GM21360 (cell line): Measurements from ENCODE around the gene PSAPL1.
"Not testable (repeated sequence)": the region's sequence is repeated elsewhere in the genome, so short reads cannot be mapped to it uniquely, and the experiment has no call there.

ENCODE experiments used
- ATAC-seq: cut with Tn5 transposase; IDR thresholded peaks from one replicate; pipeline ENCODE4 v1.9.1; 2021; ENCODE audit warnings: mild to moderate bottlenecking, moderate library complexity; ENCODE audit not compliant: unreplicated experiment

PSAPL1 gene

GRCh38 chr4:7459471-7459870, 24.7 kb upstream of the PSAPL1 start:
- ATAC-seq: no peak

- ATAC-seq: no peak
These were observed 23.7 kb upstream of the PSAPL1 start for GRCh38 chr4:7458477-7458876.

GRCh38 chr4:7458066-7458425, 23.3 kb upstream of the PSAPL1 start:
- no peak for ATAC-seq

GRCh38 chr4:7457201-7458065, 22.7 kb upstream of the PSAPL1 start:
- no peak for ATAC-seq

GRCh38 chr4:7452802-7453201, 18.1 kb upstream of the PSAPL1 start:
- ATAC-seq: not testable (repeated sequence)

GRCh38 chr4:7451800-7452199, 17.1 kb upstream of the PSAPL1 start:
- no peak for ATAC-seq

GRCh38 chr4:7451434-7451789, 16.7 kb upstream of the PSAPL1 start:
- no peak for ATAC-seq

GRCh38 chr4:7450775-7451433, 16.2 kb upstream of the PSAPL1 start:
- ATAC-seq: no peak

- no peak for ATAC-seq
These were observed 13.3 kb upstream of the PSAPL1 start for GRCh38 chr4:7448036-7448435.

- no peak for ATAC-seq
These were observed 12.5 kb upstream of the PSAPL1 start for GRCh38 chr4:7447236-7447635.

- ATAC-seq: no peak
These were observed 10.0 kb upstream of the PSAPL1 start for GRCh38 chr4:7444731-7445130.

GRCh38 chr4:7444314-7444713, 9.6 kb upstream of the PSAPL1 start:
- ATAC-seq: no peak

- ATAC-seq: no peak
These were observed 7.9 kb upstream of the PSAPL1 start for GRCh38 chr4:7442574-7443162.

GRCh38 chr4:7441201-7441600, 6.5 kb upstream of the PSAPL1 start:
- ATAC-seq: no peak

- ATAC-seq: no peak
These were observed 5.0 kb upstream of the PSAPL1 start for GRCh38 chr4:7439699-7440098.

GRCh38 chr4:7436256-7436655, 1.5 kb upstream of the PSAPL1 start:
- ATAC-seq: no peak

GRCh38 chr4:7435471-7436061, 836 bp upstream of the PSAPL1 start:
- ATAC-seq: no peak

GRCh38 chr4:7434141-7434765, 477 bp downstream of the PSAPL1 start:
- no peak for ATAC-seq

GRCh38 chr4:7433376-7434140, 1.2 kb downstream of the PSAPL1 start:
- no peak for ATAC-seq

- ATAC-seq: no peak
These were observed 2.0 kb downstream of the PSAPL1 start for GRCh38 chr4:7432531-7433375.
